HL-60 (cell line): ENCODE measurements around the gene SLC7A14.

ENCODE experiments used
- GABPA ChIP-seq: IDR thresholded peaks from 2 replicates; pipeline ENCODE4 v1.6.1; 2012; ENCODE audit warnings: low read depth
- POLR2AphosphoS5 ChIP-seq: IDR thresholded peaks from 2 replicates; pipeline ENCODE4 v1.6.1; 2012; ENCODE audit warnings: low read depth
- REST ChIP-seq: IDR thresholded peaks from 2 replicates; pipeline ENCODE4 v1.6.1; 2012; ENCODE audit warnings: low read depth; ENCODE audit not compliant: insufficient replicate concordance
- TF ChIP-seq, protein P1 (sequence below): IDR thresholded peaks from one replicate; pipeline ENCODE4 v1.5.1; 2011; ENCODE audit warnings: low read length, control low read depth, inconsistent platforms; ENCODE audit not compliant: insufficient read depth

- TF ChIP-seq GABPA (no peak), REST (no peak), POLR2AphosphoS5 (no peak)
- TF ChIP-seq, protein P1, sequence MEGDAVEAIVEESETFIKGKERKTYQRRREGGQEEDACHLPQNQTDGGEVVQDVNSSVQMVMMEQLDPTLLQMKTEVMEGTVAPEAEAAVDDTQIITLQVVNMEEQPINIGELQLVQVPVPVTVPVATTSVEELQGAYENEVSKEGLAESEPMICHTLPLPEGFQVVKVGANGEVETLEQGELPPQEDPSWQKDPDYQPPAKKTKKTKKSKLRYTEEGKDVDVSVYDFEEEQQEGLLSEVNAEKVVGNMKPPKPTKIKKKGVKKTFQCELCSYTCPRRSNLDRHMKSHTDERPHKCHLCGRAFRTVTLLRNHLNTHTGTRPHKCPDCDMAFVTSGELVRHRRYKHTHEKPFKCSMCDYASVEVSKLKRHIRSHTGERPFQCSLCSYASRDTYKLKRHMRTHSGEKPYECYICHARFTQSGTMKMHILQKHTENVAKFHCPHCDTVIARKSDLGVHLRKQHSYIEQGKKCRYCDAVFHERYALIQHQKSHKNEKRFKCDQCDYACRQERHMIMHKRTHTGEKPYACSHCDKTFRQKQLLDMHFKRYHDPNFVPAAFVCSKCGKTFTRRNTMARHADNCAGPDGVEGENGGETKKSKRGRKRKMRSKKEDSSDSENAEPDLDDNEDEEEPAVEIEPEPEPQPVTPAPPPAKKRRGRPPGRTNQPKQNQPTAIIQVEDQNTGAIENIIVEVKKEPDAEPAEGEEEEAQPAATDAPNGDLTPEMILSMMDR, result no peak
Observed at GRCh38 chr3:170563712-170564423, 22.0 kb downstream of the SLC7A14 start.
